GM20431 (cell line): ENCODE results near the gene IGF1R.

Experiments
- in situ Hi-C: fragments of 300-500 bp; cut with MseI, MboI; formaldehyde crosslinking; loops from one replicate; pipeline ENCODE4 v1.15.0; 2020; ENCODE audit warnings: low sequenced_read_pairs; ENCODE audit not compliant: unreplicated experiment

Gene IGF1R

DNA sequence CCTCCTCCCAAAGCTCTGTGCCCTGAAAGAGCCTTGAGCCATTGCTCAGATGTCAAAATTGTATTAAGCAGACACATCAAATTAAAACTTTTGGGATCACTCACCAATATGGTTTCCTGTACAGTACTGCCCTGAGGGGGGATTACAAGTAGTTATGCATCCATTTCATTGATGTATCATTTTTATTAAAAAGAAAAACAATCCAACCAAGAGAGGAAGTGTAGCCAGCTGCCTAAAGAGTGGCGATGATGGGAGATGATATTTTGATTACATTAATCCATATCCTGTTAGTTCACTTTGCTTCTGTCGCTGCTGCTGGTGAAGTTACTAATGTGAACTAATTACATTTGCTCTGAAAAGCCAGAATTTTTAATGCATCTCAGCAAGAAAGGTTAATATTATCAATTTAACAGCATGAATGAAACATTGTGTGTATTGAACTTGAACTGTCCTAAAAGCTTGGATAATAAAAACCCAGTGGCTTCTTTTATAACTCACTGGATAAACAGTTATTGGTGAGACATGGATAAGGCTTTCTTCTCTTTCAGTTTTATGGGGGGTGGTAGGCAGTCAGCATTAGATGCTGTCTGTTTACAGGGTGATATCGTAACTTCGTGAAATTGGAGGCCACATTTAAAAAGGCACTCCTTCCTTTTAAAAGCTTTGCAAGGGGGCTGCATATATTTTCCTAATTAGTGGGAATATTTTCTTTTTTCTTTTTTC, 87.7 kb downstream of the IGF1R start:
- in situ Hi-C loops = no loop called here

DNA sequence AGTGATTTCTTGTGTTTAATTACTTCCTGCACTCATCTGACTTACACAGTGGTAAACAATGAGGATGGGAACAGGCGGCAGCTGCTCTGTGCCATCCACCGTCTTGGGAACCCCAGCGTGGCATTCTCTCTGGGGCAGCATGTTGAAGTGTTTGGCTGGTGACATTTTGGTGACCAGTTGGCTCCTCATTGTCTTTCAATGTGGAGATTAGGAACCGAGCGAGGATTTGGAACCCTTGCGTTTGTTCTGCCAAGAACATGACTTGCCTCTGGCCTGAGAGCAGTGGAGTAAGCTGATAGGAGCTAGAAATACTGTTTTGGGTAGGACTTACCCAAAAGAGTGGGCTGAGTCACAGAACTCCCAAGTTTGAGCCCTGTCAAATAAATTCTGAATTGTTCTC, 88.8 kb downstream of the IGF1R start:
- in situ Hi-C loops = no loop called here

DNA sequence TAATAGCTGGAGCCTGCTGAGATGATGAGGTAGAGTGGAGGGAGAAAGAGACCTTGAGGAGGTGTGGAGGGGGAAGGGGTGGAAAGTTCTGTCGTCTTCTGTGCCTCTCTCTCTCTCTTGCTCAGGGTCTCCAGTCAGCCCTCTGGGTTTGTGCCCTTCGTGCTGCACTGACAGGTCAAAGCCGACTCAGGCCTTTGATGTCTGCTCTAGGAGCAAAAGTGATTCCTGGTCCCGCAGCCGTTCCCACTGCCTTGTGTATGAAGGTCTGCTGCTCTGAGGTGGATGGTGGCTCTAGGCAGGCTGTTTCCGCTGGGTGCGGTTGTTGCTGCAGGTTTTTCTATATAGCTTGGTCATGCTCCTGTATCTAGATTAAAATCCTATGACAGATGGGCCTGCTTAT, 89.4 kb downstream of the IGF1R start:
- in situ Hi-C loops = no loop called here

GRCh38 chr15:98738689-98739401, 90.5 kb downstream of the IGF1R start:
- in situ Hi-C loops = no loop called here

DNA sequence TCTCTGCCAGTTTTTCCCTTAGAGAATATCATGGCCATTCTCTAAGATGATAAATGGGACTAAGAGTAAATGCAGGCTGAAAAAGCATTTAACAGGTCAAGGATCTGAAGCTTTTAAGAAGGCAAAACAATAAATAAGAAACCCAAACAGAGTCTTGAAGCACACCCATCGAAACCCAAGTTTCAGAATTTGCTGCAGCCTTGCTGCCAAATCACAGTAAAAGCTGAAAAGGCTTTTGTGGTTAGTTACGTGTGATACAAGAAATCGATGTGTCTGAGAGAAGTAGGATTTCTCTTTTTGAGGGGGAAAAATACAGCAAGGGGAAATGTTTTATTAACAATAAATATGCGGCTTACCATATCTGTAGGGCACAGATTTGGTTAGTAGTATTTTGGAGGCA, 92.0 kb downstream of the IGF1R start:
- in situ Hi-C loops = no loop called here

GRCh38 chr15:98740963-98741362, 92.6 kb downstream of the IGF1R start:
- in situ Hi-C loops = no loop called here

- in situ Hi-C loops = no loop called here
These were observed 94.8 kb downstream of the IGF1R start for GRCh38 chr15:98743177-98743576.

DNA sequence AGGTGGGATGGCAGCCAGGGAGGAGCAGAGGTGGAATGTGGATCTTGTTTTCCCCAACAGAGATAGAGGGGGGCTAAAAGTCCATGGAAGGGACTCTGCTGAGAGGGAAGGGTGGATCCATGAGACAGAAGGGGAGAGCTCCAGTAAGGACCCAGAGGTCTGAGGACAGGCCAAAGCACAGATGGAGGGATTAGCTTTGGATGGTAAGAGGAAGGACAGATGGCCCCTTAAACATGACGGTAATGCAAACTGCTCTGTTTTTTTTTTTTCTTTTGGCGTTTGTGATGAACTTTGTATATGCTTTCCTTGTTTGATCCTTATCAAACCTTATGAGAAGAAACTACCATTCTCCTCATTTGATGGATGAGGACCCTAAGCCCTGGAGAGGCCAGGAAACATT, 96.2 kb downstream of the IGF1R start:
- in situ Hi-C loops = no loop called here

DNA sequence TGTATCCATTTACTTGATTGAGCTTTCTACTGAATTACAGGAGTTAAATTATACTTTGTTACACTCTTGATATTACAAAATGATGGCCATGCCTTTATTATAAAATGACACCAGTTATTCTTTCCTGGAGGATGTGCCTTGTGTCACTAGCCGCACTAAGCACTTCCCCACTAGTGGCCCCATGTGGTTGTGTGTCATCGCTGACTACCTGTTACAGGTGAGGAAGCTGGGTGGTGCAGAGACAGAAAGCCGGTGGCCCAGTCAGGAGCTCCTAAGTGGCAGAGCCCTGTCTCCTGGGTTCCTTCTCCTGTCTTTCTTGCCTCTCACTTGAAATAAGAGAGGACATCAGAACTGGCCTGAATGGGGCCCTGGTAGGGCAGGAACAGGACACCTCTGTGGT, 96.8 kb downstream of the IGF1R start:
- in situ Hi-C loops = no loop called here

GRCh38 chr15:98745650-98746374, 97.5 kb downstream of the IGF1R start:
- in situ Hi-C loops = no loop called here

GRCh38 chr15:98746375-98747155, 98.2 kb downstream of the IGF1R start:
- in situ Hi-C loops = no loop called here

DNA sequence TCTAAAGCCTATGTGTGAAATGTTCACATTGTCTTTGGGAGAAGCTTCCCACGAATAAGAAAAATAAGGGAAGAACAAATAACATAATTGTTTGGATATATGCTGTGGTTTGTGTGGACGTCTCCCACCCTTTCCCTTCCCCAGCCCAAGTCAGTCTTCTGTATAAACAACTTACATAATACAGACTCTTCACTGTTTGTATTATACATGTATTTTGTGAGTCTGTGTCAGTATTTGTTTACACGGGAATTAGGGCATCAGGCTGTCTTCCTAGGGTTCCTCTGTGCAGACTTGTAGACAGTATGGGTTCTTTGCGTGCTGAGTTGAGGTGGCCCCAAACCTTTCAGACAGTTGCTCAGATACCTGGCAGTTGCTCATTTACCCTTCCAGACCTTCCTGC, 103.4 kb downstream of the IGF1R start:
- in situ Hi-C loops = no loop called here

DNA sequence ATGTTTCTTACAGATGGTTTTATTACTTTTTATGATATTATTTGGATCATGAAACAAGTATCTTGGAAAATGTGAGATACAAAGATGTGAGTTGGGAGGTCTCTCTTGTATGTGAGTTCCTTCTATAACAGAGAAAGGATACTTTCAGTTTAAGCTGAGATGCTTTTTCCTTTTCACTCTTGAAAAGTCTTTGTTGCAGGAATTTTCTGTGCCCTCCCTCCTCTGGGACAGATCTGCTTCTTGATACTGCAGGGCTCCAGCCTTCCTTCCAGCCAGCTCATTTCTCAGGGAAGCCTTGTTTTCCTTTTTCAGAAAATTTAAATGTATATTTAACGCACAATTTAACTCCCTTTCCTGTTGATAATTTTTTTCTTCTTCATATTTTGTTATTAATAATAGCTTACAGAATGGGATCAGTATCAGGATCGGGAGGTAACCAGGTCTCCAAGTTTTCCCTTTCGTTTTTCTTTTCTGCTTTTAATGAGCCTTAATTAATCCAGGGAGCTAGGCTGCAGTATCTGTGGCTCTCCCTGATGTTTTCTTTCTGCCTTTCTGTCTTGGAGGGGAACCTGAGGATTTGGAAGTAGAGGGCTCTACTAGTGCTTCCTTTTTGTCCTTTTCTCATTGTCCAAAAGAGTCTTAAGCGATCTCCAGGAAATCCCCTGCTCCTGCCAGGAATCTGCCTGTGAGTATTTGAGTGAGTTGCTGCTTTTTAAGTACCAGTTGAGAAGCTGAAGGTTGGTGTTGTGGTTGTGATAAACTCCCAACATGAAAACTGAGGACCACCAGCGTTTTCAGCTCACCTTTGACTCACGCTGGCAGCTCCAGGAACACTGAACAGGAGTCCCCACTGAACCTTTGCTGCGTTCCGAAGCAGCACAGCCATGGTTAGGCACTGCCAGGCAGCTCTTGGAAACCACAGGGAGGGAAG, 105.7 kb downstream of the IGF1R start:
- in situ Hi-C loops = no loop called here

GRCh38 chr15:98754657-98755022, 106.3 kb downstream of the IGF1R start:
- in situ Hi-C loops = no loop called here

- in situ Hi-C loops = no loop called here
These were observed 106.8 kb downstream of the IGF1R start for GRCh38 chr15:98755138-98755537.

DNA sequence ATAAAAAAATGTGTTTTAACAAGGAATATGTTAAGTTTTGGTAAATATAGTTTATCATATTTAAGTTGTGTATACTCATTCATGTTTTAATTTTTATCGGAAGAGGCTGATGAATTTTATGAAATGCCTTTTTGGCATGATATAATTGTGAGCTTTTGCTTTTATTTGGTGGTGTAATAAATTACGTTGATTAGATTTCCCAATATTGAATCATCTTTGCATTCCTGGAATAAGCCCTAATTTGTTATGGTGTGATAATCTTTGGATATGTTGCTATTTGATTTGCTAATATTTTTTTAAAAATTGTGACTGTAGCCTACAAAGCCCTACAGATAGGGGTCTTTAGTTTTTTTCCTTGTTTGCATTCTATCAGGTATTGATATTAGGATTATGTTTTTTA, 107.4 kb downstream of the IGF1R start:
- in situ Hi-C loops = no loop called here

GRCh38 chr15:98758224-98758623, 109.9 kb downstream of the IGF1R start:
- in situ Hi-C loops = no loop called here

GRCh38 chr15:98759277-98759676, 110.9 kb downstream of the IGF1R start:
- in situ Hi-C loops = no loop called here

DNA sequence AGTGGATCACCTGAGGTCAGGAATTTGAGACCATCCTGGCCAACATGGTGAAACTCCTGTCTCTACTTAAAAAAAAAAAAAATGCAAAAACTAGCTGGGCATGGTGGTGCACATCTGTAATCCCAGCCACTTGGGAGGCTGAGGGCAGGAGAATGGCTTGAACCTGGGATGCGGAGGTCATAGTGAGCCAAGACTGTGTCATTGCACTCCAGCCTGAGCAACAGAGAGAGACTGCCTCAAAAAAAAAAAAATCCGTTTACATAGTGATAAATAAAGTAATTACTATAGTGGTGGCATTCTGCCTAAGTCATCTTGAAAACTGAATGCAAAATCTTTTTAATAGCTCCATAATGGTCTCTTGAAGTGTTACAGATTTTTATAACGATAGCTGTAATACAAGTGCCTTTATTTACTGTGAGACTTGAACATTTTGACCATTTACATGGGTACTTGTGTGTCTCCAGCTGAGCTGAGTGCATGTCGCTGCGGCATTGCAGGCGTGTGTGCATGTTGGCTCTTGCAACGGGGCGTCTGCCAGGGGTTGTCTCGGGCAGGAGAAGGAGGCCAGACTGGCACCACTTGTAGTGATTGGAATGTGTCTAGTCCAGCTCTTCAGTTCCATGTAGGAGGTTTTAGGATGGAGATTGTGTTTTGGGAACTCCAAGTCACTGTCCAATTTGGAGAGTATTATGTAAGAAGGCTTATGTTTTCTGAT, 111.9 kb downstream of the IGF1R start:
- in situ Hi-C loops = no loop called here
